SK-N-SH (cell line): ENCODE results near the gene ZNF469. TPM values are rescaled to one million over a fixed set of nuclear protein-coding genes. Genes with fewer than 3 reads are reported as not detected.

Source experiments
- CTCF ChIA-PET: fragments of 300-600, 350-600 bp; formaldehyde crosslinking; extraction: SDS; loops from one replicate; lab custom pipeline; 2021; lab: Yijun Ruan, JAX
- POLR2A ChIA-PET: fragments of 350-600 bp; sonication (Branson Sonifier 250); formaldehyde crosslinking; extraction: SDS; loops from one replicate; lab custom pipeline; 2020; ENCODE audit warnings: antibody characterized with exemption, inconsistent platforms; lab: Yijun Ruan, JAX
- DNase-seq: peaks from one replicate; pipeline ENCODE4 v3.0.0; 2012
- H2AFZ ChIP-seq: fragments of 200-600 bp; sonication (generic); 2 replicates; pipeline ENCODE4 v1.8.1; 2016; ENCODE audit warnings: antibody characterized with exemption, mild to moderate bottlenecking, low read depth
- H3F3A ChIP-seq: fragments of 200-600 bp; sonication (generic); replicated peaks from 2 replicates; pipeline ENCODE3; 2016; ENCODE audit warnings: antibody characterized with exemption, mild to moderate bottlenecking; ENCODE audit not compliant: insufficient read depth
- H3K27ac ChIP-seq, 2 experiments: fragments of 200-500 bp in 1 of 2; fragments of 200-600 bp in 1 of 2; sonication (Bioruptor generic) in 1 of 2; sonication (generic), shearing (Covaris generic) in 1 of 2; 2 replicates each; pipeline versions ENCODE4 v1.5.1 to v1.6.1; 2014 to 2016; ENCODE audit warnings: low read depth in 2 of 2, inconsistent platforms in 1 of 2, low read length in 1 of 2, mild to moderate bottlenecking in 1 of 2, mixed read lengths in 1 of 2
- H3K27me3 ChIP-seq: fragments of 200-600 bp; sonication (generic), shearing (Covaris generic); 2 replicates; pipeline ENCODE4 v1.6.1; 2016; ENCODE audit warnings: mixed run types; ENCODE audit not compliant: insufficient read depth
- H3K36me3 ChIP-seq, 2 experiments: fragments of 200-500 bp in 1 of 2; fragments of 200-600 bp in 1 of 2; sonication (Bioruptor generic) in 1 of 2; sonication (generic) in 1 of 2; replicated peaks in 1 of 2; 2 replicates each; pipeline versions ENCODE3 to v1.5.1; 2014 to 2016; ENCODE audit warnings: low read length in 1 of 2, mild to moderate bottlenecking in 1 of 2; ENCODE audit not compliant: insufficient read depth in 2 of 2, control insufficient read depth in 1 of 2
- H3K4me1 ChIP-seq, 2 experiments: fragments of 200-500 bp in 1 of 2; fragments of 200-600 bp in 1 of 2; sonication (Bioruptor generic) in 1 of 2; sonication (generic), shearing (Covaris generic) in 1 of 2; 2 replicates each; pipeline versions ENCODE4 v1.5.1 to v1.6.1; 2014 to 2016; ENCODE audit warnings: low read depth in 1 of 2, low read length in 1 of 2, mixed run types in 1 of 2; ENCODE audit not compliant: insufficient read depth in 2 of 2, control insufficient read depth in 1 of 2
- H3K4me2 ChIP-seq: fragments of 200-600 bp; sonication (generic), shearing (Covaris generic); 2 replicates; pipeline ENCODE4 v1.6.1; 2017; ENCODE audit warnings: mixed run types
- H3K4me3 ChIP-seq, 2 experiments: fragments of 200-500 bp in 1 of 2; fragments of 200-600 bp in 1 of 2; sonication (Bioruptor generic) in 1 of 2; sonication (generic), shearing (Covaris generic) in 1 of 2; 2 replicates each; pipeline versions ENCODE4 v1.5.1 to v1.8.1; 2014 to 2016; ENCODE audit warnings: low read depth in 2 of 2, inconsistent platforms in 1 of 2, low read length in 1 of 2, mild to moderate bottlenecking in 1 of 2, mixed read lengths in 1 of 2, moderate library complexity in 1 of 2
- H3K79me2 ChIP-seq: fragments of 200-600 bp; sonication (generic); 2 replicates; pipeline ENCODE4 v1.8.1; 2017; ENCODE audit warnings: mild to moderate bottlenecking; ENCODE audit not compliant: insufficient read depth
- H3K9ac ChIP-seq: fragments of 200-600 bp; sonication (generic); 2 replicates; pipeline ENCODE4 v1.6.1; 2017; ENCODE audit warnings: mixed run types
- H3K9me2 ChIP-seq: fragments of 200-600 bp; sonication (generic); 2 replicates; pipeline ENCODE4 v1.6.1; 2017; ENCODE audit warnings: mixed run types
- H3K9me3 ChIP-seq: fragments of 200-600 bp; sonication (generic); 2 replicates; pipeline ENCODE4 v1.6.1; 2017; ENCODE audit warnings: mixed run types, mild to moderate bottlenecking, moderate library complexity
- H4K20me1 ChIP-seq: fragments of 200-600 bp; sonication (generic); 2 replicates; pipeline ENCODE4 v1.6.1; 2017; ENCODE audit warnings: mild to moderate bottlenecking, mixed run types; ENCODE audit not compliant: insufficient read depth
- ELF1 ChIP-seq: IDR thresholded peaks from 2 replicates; pipeline ENCODE4 v1.4.0; 2012
- FOSL2 ChIP-seq: IDR thresholded peaks from 2 replicates; pipeline ENCODE4 v1.4.0; 2012; ENCODE audit warnings: low read depth, mild to moderate bottlenecking, moderate library complexity, borderline replicate concordance
- FOXJ3 ChIP-seq: sonication (generic); formaldehyde crosslinking; IDR thresholded peaks from 2 replicates; pipeline ENCODE4 v1.5.1; 2020; ENCODE audit warnings: mild to moderate bottlenecking, missing genetic modification reagents
- GABPA ChIP-seq: IDR thresholded peaks from 2 replicates; pipeline ENCODE4 v1.4.0; 2012; ENCODE audit warnings: low read depth, mild to moderate bottlenecking
- GATA2 ChIP-seq: sonication (generic); formaldehyde crosslinking; IDR thresholded peaks from 2 replicates; pipeline ENCODE4 v1.5.0; 2020; ENCODE audit warnings: mild to moderate bottlenecking, missing genetic modification reagents
- MXI1 ChIP-seq: IDR thresholded peaks from 2 replicates; pipeline ENCODE4 v1.6.1; 2012; ENCODE audit warnings: mild to moderate bottlenecking, low read depth, low read length, improper control_type of control experiment
- NFIC ChIP-seq: IDR thresholded peaks from 2 replicates; pipeline ENCODE4 v1.4.0; 2012; ENCODE audit warnings: borderline replicate concordance
- NRF1 ChIP-seq: IDR thresholded peaks from 2 replicates; pipeline ENCODE4 v1.6.1; 2012; ENCODE audit warnings: low read depth, mild to moderate bottlenecking, low read length
- RFX5 ChIP-seq: IDR thresholded peaks from 2 replicates; pipeline ENCODE4 v1.6.1; 2012; ENCODE audit warnings: mild to moderate bottlenecking, improper control_type of control experiment, low read length
- RXRA ChIP-seq: IDR thresholded peaks from 2 replicates; pipeline ENCODE4 v1.4.0; 2012; ENCODE audit warnings: low read depth, mild to moderate bottlenecking, borderline replicate concordance
- TCF12 ChIP-seq: IDR thresholded peaks from 2 replicates; pipeline ENCODE4 v1.4.0; 2012
- ZBTB33 ChIP-seq: IDR thresholded peaks from 2 replicates; pipeline ENCODE4 v1.4.0; 2012; ENCODE audit warnings: low read depth, borderline replicate concordance
- whole genome bisulfite sequencing: methylation state at CpG from one replicate; pipeline ENCODE4 v1.1.6; 2017; ENCODE audit warnings: low lambda C conversion rate; 5-methylcytosine and 5-hydroxymethylcytosine counted together
- polyA plus RNA-seq, 3 experiments: library from polyadenylated mRNA; depleted of rRNA; stranded (reverse); fragments of >200 nt; gene quantifications; 2 replicates each; pipeline ENCODE4 v1.2.3, GENCODE V29; 2012
- TF ChIP-seq, protein P1 (sequence below): fragments of 150-350 bp; IDR thresholded peaks from 2 replicates; pipeline ENCODE4 v1.6.1; 2016; ENCODE audit warnings: mild to moderate bottlenecking, low read depth, low read length
- TF ChIP-seq, protein P2 (sequence below): IDR thresholded peaks from 2 replicates; pipeline ENCODE4 v1.4.0; 2012; ENCODE audit warnings: low read depth

Gene ZNF469
- polyA plus RNA-seq, 1 of the 3 experiments (the other 2 are of a cell fraction): 0.56 TPM

DNA sequence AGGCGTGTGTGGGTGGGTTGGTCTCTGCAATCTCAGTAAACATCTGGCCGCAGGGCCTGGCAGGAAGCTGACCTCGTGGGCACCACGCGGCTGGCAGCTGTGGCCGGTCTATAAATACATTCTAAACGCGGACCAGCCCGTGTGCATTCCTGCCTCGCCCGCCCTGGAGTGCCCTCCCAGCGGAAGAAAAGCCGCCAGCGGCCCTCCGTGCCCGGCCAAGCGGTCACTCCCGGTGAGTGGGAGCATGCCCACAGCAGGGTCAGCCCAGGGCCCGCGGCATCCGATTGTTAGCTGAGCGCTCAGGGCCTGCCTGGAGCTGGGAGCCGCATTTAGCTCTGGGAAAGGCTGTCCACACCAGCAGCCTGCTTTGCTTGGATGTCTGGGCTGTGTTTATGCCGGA, 10.3 kb downstream of the ZNF469 start:
- Histone ChIP-seq H3K9ac (no peak overlapping the region), H4K20me1 (peaks cover 18% of the 10 kb centered on the region; the same call in 1 of the 2 replicates), H3K4me2 (no peak overlapping the region), H3K27me3 (no peaks in the 10 kb centered on the region), H3K4me1 (no peaks in the 10 kb centered on the region; a peak in 1 of 4 replicates), H3K79me2 (peaks cover 25% of the 10 kb centered on the region), H3F3A (no peaks in the 10 kb centered on the region), H3K36me3 (no peaks in the 10 kb centered on the region), H2AFZ (no peak overlapping the region), H3K27ac (no peak overlapping the region), H3K9me3 (no peaks in the 10 kb centered on the region), H3K9me2 (no peaks in the 10 kb centered on the region), H3K4me3 (no peak overlapping the region)
- TF ChIP-seq MXI1: no peak
- no peak for TF ChIP-seq RFX5
- TF ChIP-seq GATA2 (CRISPR knock-in tag): no peak
- TF ChIP-seq TCF12: no peak
- TF ChIP-seq ZBTB33: no peak
- no peak for DNase-seq
- ChIA-PET POLR2A (no interaction called here), CTCF (interaction anchor here (0.8 to 2.1 kb wide), 3 partner anchors 9 to 45 kb away, joined by 3 to 7 read pairs (median 6); no protein-coding TSS in a partner anchor)
- whole genome bisulfite sequencing: 57% methylated on average over 1 of the region's 24 CpGs

GRCh38 chr16:88393571-88393970, 10.8 kb downstream of the ZNF469 start:
- DNase-seq: no peak
- CTCF ChIA-PET: interaction anchor here (0.8 to 2.1 kb wide), 2 partner anchors 12 to 44 kb away, joined by 3 to 6 read pairs; no protein-coding TSS in a partner anchor
- WGBS: 90% methylated on average over 16 of the region's 16 CpGs
- Histone ChIP-seq H2AFZ (no peak overlapping the region), H3K9me3 (no peaks in the 10 kb centered on the region)
- TF ChIP-seq RXRA: no peak
- TF ChIP-seq, all 33 proteins: peak for 0
- Histone ChIP-seq H3K4me3 (no peak overlapping the region), H3K27ac (no peak overlapping the region), H4K20me1 (peaks cover 23% of the 10 kb centered on the region; the same call in 1 of the 2 replicates), H3K9me2 (no peaks in the 10 kb centered on the region), H3K36me3 (no peaks in the 10 kb centered on the region), H3K79me2 (peaks cover 22% of the 10 kb centered on the region), H3K4me1 (peaks cover 0 to 1% of the 10 kb centered on the region in 2 experiments; a peak in 1 of 4 replicates), H3K4me2 (no peak overlapping the region), H3K9ac (no peak overlapping the region), H3F3A (no peaks in the 10 kb centered on the region), H3K27me3 (no peaks in the 10 kb centered on the region)
- POLR2A ChIA-PET: no interaction called here

DNA sequence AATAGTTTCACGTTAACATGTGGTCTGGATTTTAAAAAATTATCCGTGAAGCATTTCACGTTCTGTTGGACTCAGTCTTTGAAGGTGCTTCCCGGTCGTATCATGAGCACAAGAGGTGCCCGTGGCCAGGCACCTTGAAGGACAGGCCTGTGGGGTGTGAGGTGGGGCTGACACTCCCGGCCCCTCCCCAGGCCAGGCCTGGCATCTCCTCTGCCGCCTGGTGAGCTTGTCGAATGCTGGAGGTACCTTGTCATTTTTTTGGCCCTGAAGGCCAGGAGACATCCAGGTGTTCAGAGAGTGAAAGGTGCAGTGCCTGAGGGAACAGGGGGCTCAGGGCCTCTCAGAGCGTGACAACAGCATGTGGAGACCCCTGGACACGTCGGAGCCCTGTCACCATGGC, 11.7 kb downstream of the ZNF469 start:
- H3K36me3 ChIP-seq: no peaks in the 10 kb centered on the region
- POLR2A ChIA-PET: no interaction called here
- no peak for DNase-seq
- no peak for TF ChIP-seq GABPA
- no peak for TF ChIP-seq NFIC
- no peak for TF ChIP-seq ELF1
- TF ChIP-seq, protein P1, sequence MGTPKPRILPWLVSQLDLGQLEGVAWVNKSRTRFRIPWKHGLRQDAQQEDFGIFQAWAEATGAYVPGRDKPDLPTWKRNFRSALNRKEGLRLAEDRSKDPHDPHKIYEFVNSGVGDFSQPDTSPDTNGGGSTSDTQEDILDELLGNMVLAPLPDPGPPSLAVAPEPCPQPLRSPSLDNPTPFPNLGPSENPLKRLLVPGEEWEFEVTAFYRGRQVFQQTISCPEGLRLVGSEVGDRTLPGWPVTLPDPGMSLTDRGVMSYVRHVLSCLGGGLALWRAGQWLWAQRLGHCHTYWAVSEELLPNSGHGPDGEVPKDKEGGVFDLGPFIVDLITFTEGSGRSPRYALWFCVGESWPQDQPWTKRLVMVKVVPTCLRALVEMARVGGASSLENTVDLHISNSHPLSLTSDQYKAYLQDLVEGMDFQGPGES: no peak
- no peak for TF ChIP-seq FOXJ3
- TF ChIP-seq NRF1: no peak
- TF ChIP-seq, protein P2, sequence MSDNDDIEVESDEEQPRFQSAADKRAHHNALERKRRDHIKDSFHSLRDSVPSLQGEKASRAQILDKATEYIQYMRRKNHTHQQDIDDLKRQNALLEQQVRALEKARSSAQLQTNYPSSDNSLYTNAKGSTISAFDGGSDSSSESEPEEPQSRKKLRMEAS: no peak
- no peak for TF ChIP-seq GATA2 (CRISPR knock-in tag)
- no peak for TF ChIP-seq RFX5
- TF ChIP-seq FOSL2: no peak
- H3K27me3 ChIP-seq: no peaks in the 10 kb centered on the region
- H3K4me3 ChIP-seq: no peak overlapping the region
- peaks cover 0 to 10% of the 10 kb centered on the region in 2 experiments; a peak in 1 of 4 replicates for H3K4me1 ChIP-seq
- no peaks in the 10 kb centered on the region for H3F3A ChIP-seq
- H3K27ac ChIP-seq: no peak overlapping the region
- CTCF ChIA-PET: no interaction called here
- no peaks in the 10 kb centered on the region for H3K9me3 ChIP-seq
- H4K20me1 ChIP-seq: peaks cover 19% of the 10 kb centered on the region; the same call in 1 of the 2 replicates
- H3K9me2 ChIP-seq: no peaks in the 10 kb centered on the region
- over 99% methylated on average over 10 of the region's 12 CpGs for WGBS
- H2AFZ ChIP-seq: no peak overlapping the region
- peaks cover 17% of the 10 kb centered on the region; the same call in 1 of the 2 replicates for H3K79me2 ChIP-seq
- H3K9ac ChIP-seq: no peak overlapping the region
- H3K4me2 ChIP-seq: no peak overlapping the region
